GM23338 (cell line): ENCODE results near the gene PPM1L. TPM values are rescaled to one million over a fixed set of nuclear protein-coding genes. Genes with fewer than 3 reads are reported as not detected.

Experiments
- ATAC-seq: fragments of 200-7000 bp; cut with Tn5 transposase; 3 replicates; pipeline ENCODE4 v1.9.1; 2020
- DNase-seq: peaks from one replicate; pipeline ENCODE4 v3.0.0-alpha.2; 2015; ENCODE audit warnings: low spot score
- H2AFZ ChIP-seq: fragments of 200-600 bp; sonication (generic); 2 replicates; pipeline ENCODE4 v1.8.0; 2016; ENCODE audit warnings: antibody characterized with exemption, mild to moderate bottlenecking, moderate library complexity
- H3F3A ChIP-seq: fragments of 200-600 bp; sonication (generic); replicated peaks from 2 replicates; pipeline ENCODE4 v1.8.0; 2017; ENCODE audit warnings: antibody characterized with exemption, mixed run types, low read depth
- H3K27ac ChIP-seq: fragments of 200-600 bp; sonication (generic); 2 replicates; pipeline ENCODE4 v1.6.1; 2016; ENCODE audit warnings: low read depth
- H3K27me3 ChIP-seq: fragments of 200-600 bp; sonication (generic); 2 replicates; pipeline ENCODE4 v1.8.0; 2016; ENCODE audit warnings: mild to moderate bottlenecking, mixed run types, moderate library complexity; ENCODE audit not compliant: insufficient read depth
- H3K36me3 ChIP-seq: fragments of 200-600 bp; sonication (generic); 2 replicates; pipeline ENCODE4 v1.8.0; 2016; ENCODE audit warnings: mild to moderate bottlenecking; ENCODE audit not compliant: insufficient read depth
- H3K4me1 ChIP-seq: fragments of 200-600 bp; sonication (generic); 2 replicates; pipeline ENCODE4 v1.8.0; 2016; ENCODE audit warnings: mild to moderate bottlenecking, moderate library complexity; ENCODE audit not compliant: insufficient read depth
- H3K4me2 ChIP-seq: fragments of 200-600 bp; sonication (generic); 2 replicates; pipeline ENCODE4 v1.7.1; 2017; ENCODE audit warnings: mixed run types
- H3K4me3 ChIP-seq: fragments of 200-600 bp; sonication (generic); 2 replicates; pipeline ENCODE4 v1.6.1; 2016; ENCODE audit warnings: mixed run types
- H3K79me2 ChIP-seq: fragments of 200-600 bp; sonication (generic); replicated peaks from 2 replicates; pipeline ENCODE4 v1.8.0; 2017; ENCODE audit warnings: mild to moderate bottlenecking; ENCODE audit not compliant: insufficient read depth
- H3K9me2 ChIP-seq: fragments of 200-600 bp; sonication (generic); 2 replicates; pipeline ENCODE4 v1.8.0; 2017; ENCODE audit not compliant: insufficient read depth
- H4K20me1 ChIP-seq: fragments of 200-600 bp; sonication (generic); replicated peaks from 2 replicates; pipeline ENCODE4 v1.8.0; 2017; ENCODE audit warnings: mild to moderate bottlenecking; ENCODE audit not compliant: insufficient read depth
- H3K27ac Mint-ChIP-seq: 2 replicates; pipeline ENCODE4 v1.8.0; 2020; ENCODE audit warnings: inconsistent platforms, mild to moderate bottlenecking, moderate library complexity, mixed read lengths
- H3K27me3 Mint-ChIP-seq: 3 replicates; pipeline ENCODE4 v1.8.0; 2022; ENCODE audit warnings: low read depth, mild to moderate bottlenecking, moderate library complexity, mixed read lengths, inconsistent platforms; ENCODE audit not compliant: insufficient read depth, poor library complexity
- H3K36me3 Mint-ChIP-seq: 3 replicates; pipeline ENCODE4 v1.8.0; 2021; ENCODE audit warnings: low read depth, mild to moderate bottlenecking, inconsistent platforms, moderate library complexity, mixed read lengths
- H3K4me1 Mint-ChIP-seq: 3 replicates; pipeline ENCODE4 v1.8.0; 2020; ENCODE audit warnings: mild to moderate bottlenecking, inconsistent platforms, mixed read lengths
- H3K4me3 Mint-ChIP-seq: 3 replicates; pipeline ENCODE4 v1.8.0; 2021; ENCODE audit warnings: moderate library complexity, mild to moderate bottlenecking, inconsistent platforms, mixed read lengths
- H3K9me3 Mint-ChIP-seq: 3 replicates; pipeline ENCODE4 v1.8.0; 2020; ENCODE audit warnings: moderate library complexity, mild to moderate bottlenecking, inconsistent platforms, mixed read lengths
- CREB1 ChIP-seq: fragments of 250-450 bp; sonication (Bioruptor Pico); IDR thresholded peaks from 2 replicates; pipeline ENCODE4 v1.5.0; 2020; ENCODE audit warnings: low read depth, mild to moderate bottlenecking, moderate library complexity
- EZH2 ChIP-seq: fragments of 200-600 bp; sonication (generic); IDR thresholded peaks from one replicate; pipeline ENCODE4 v1.8.0; 2017; ENCODE audit warnings: antibody characterized with exemption, mild to moderate bottlenecking, low read depth; ENCODE audit not compliant: unreplicated experiment
- EZH2phosphoT487 ChIP-seq: fragments of 200-600 bp; sonication (generic); IDR thresholded peaks from one replicate; pipeline ENCODE4 v1.8.1; 2018; ENCODE audit warnings: antibody characterized with exemption; ENCODE audit not compliant: unreplicated experiment
- NANOG ChIP-seq: IDR thresholded peaks from 2 replicates; pipeline ENCODE4 v1.6.1; 2016; ENCODE audit warnings: antibody characterized with exemption, borderline replicate concordance
- POLR2AphosphoS5 ChIP-seq: IDR thresholded peaks from 2 replicates; pipeline ENCODE4 v1.6.1; 2016; ENCODE audit warnings: antibody characterized with exemption, low read depth
- STAT1 ChIP-seq: IDR thresholded peaks from one replicate; pipeline ENCODE4 v1.6.1; 2016; ENCODE audit warnings: antibody characterized with exemption; ENCODE audit not compliant: unreplicated experiment
- ZNF114 ChIP-seq: fragments of 250-450 bp; sonication (Bioruptor Pico); IDR thresholded peaks from 2 replicates; pipeline ENCODE4 v1.5.0; 2020; ENCODE audit warnings: mild to moderate bottlenecking, moderate library complexity
- polyA plus RNA-seq: library from polyadenylated mRNA; unstranded; fragments of >200 nt; fragmentation: Nextera tagmentation; extraction: Ambion mirVana; gene quantifications from 2 replicates; pipeline ENCODE4 v1.2.1, GENCODE V29; 2016
- total RNA-seq: library from RNA; depleted of rRNA; stranded (reverse); fragments of >200 nt; shearing (Covaris generic); gene quantifications from 2 replicates; pipeline ENCODE4 v1.2.3, GENCODE V29; 2014
- TF ChIP-seq, protein P1 (sequence below): IDR thresholded peaks from 2 replicates; pipeline ENCODE4 v1.6.1; 2016; ENCODE audit warnings: antibody characterized with exemption
- TF ChIP-seq, protein P2 (sequence below): IDR thresholded peaks from one replicate; pipeline ENCODE4 v1.6.1; 2018; ENCODE audit warnings: antibody characterized with exemption; ENCODE audit not compliant: unreplicated experiment
- TF ChIP-seq, protein P3 (sequence below): fragments of 250-450 bp; sonication (Bioruptor Pico); IDR thresholded peaks from 2 replicates; pipeline ENCODE4 v1.5.0; 2020; ENCODE audit warnings: mild to moderate bottlenecking, moderate library complexity
- TF ChIP-seq, protein P4 (sequence below), 2 experiments: fragments of 200-600 bp in 1 of 2; sonication (generic) in 1 of 2; conservative IDR thresholded peaks; 2 replicates each; pipeline versions ENCODE4 v1.5.1 to v1.6.1; 2016 to 2017; ENCODE audit warnings: antibody characterized with exemption in 2 of 2, low read depth in 2 of 2, mild to moderate bottlenecking in 2 of 2, moderate library complexity in 1 of 2

PPM1L gene
- total and polyA plus RNA-seq, 2 experiments from 2014 or later: 3.9 to 26.4 TPM

DNA sequence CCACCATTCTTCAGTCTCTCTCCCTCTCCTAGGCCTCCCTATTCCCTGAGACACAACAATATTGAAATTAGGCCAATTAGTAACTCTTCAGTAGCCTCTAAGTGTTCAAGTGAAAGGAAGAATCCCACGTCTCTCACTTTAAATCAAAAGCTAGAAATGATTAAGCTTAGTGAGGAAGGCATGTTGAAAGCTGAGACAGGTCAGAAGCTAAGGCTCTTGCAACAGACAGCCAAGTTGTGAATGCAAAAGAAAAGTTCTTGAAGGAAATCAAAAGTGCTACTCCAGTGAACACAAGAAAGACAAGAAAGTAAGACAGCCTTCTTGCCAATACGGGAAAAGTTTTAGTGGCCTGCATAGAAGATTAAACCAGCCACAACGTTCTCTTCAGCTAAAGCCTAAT lies 41.3 kb downstream of the PPM1L start:
- Mint-ChIP-seq H3K9me3 (no peaks in the 10 kb centered on the region), H3K4me3 (no peak overlapping the region), H3K36me3 (no peaks in the 10 kb centered on the region), H3K27ac (no peak overlapping the region), H3K4me1 (peaks cover 37% of the 10 kb centered on the region), H3K27me3 (no peaks in the 10 kb centered on the region)
- no peak overlapping the region for H2AFZ ChIP-seq
- H3K79me2 ChIP-seq: no peaks in the 10 kb centered on the region; the same call in 1 of the 2 replicates
- H3K27me3 ChIP-seq: no peaks in the 10 kb centered on the region
- no peaks in the 10 kb centered on the region for H3K9me2 ChIP-seq
- peaks cover 19% of the 10 kb centered on the region for H3K4me1 ChIP-seq
- no peak overlapping the region for H3K4me3 ChIP-seq
- H3K4me2 ChIP-seq: no peak overlapping the region
- no peaks in the 10 kb centered on the region for H3F3A ChIP-seq
- H4K20me1 ChIP-seq: 0 out of 2 replicates have a peak, but pooled peaks cover 3% of the 10 kb centered on the region
- no peaks in the 10 kb centered on the region for H3K36me3 ChIP-seq
- ATAC-seq: no peak
- DNase-seq: no peak
- H3K27ac ChIP-seq: no peak overlapping the region
- TF ChIP-seq CREB1 (CRISPR knock-in tag) (no peak), POLR2AphosphoS5 (no peak), EZH2phosphoT487 (no peak), ZNF114 (no peak), NANOG (no peak), EZH2 (no peak), STAT1 (no peak)
- TF ChIP-seq, protein P1, sequence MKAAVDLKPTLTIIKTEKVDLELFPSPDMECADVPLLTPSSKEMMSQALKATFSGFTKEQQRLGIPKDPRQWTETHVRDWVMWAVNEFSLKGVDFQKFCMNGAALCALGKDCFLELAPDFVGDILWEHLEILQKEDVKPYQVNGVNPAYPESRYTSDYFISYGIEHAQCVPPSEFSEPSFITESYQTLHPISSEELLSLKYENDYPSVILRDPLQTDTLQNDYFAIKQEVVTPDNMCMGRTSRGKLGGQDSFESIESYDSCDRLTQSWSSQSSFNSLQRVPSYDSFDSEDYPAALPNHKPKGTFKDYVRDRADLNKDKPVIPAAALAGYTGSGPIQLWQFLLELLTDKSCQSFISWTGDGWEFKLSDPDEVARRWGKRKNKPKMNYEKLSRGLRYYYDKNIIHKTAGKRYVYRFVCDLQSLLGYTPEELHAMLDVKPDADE: no peak
- TF ChIP-seq, protein P2, sequence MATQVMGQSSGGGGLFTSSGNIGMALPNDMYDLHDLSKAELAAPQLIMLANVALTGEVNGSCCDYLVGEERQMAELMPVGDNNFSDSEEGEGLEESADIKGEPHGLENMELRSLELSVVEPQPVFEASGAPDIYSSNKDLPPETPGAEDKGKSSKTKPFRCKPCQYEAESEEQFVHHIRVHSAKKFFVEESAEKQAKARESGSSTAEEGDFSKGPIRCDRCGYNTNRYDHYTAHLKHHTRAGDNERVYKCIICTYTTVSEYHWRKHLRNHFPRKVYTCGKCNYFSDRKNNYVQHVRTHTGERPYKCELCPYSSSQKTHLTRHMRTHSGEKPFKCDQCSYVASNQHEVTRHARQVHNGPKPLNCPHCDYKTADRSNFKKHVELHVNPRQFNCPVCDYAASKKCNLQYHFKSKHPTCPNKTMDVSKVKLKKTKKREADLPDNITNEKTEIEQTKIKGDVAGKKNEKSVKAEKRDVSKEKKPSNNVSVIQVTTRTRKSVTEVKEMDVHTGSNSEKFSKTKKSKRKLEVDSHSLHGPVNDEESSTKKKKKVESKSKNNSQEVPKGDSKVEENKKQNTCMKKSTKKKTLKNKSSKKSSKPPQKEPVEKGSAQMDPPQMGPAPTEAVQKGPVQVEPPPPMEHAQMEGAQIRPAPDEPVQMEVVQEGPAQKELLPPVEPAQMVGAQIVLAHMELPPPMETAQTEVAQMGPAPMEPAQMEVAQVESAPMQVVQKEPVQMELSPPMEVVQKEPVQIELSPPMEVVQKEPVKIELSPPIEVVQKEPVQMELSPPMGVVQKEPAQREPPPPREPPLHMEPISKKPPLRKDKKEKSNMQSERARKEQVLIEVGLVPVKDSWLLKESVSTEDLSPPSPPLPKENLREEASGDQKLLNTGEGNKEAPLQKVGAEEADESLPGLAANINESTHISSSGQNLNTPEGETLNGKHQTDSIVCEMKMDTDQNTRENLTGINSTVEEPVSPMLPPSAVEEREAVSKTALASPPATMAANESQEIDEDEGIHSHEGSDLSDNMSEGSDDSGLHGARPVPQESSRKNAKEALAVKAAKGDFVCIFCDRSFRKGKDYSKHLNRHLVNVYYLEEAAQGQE: no peak
- TF ChIP-seq, protein P3, sequence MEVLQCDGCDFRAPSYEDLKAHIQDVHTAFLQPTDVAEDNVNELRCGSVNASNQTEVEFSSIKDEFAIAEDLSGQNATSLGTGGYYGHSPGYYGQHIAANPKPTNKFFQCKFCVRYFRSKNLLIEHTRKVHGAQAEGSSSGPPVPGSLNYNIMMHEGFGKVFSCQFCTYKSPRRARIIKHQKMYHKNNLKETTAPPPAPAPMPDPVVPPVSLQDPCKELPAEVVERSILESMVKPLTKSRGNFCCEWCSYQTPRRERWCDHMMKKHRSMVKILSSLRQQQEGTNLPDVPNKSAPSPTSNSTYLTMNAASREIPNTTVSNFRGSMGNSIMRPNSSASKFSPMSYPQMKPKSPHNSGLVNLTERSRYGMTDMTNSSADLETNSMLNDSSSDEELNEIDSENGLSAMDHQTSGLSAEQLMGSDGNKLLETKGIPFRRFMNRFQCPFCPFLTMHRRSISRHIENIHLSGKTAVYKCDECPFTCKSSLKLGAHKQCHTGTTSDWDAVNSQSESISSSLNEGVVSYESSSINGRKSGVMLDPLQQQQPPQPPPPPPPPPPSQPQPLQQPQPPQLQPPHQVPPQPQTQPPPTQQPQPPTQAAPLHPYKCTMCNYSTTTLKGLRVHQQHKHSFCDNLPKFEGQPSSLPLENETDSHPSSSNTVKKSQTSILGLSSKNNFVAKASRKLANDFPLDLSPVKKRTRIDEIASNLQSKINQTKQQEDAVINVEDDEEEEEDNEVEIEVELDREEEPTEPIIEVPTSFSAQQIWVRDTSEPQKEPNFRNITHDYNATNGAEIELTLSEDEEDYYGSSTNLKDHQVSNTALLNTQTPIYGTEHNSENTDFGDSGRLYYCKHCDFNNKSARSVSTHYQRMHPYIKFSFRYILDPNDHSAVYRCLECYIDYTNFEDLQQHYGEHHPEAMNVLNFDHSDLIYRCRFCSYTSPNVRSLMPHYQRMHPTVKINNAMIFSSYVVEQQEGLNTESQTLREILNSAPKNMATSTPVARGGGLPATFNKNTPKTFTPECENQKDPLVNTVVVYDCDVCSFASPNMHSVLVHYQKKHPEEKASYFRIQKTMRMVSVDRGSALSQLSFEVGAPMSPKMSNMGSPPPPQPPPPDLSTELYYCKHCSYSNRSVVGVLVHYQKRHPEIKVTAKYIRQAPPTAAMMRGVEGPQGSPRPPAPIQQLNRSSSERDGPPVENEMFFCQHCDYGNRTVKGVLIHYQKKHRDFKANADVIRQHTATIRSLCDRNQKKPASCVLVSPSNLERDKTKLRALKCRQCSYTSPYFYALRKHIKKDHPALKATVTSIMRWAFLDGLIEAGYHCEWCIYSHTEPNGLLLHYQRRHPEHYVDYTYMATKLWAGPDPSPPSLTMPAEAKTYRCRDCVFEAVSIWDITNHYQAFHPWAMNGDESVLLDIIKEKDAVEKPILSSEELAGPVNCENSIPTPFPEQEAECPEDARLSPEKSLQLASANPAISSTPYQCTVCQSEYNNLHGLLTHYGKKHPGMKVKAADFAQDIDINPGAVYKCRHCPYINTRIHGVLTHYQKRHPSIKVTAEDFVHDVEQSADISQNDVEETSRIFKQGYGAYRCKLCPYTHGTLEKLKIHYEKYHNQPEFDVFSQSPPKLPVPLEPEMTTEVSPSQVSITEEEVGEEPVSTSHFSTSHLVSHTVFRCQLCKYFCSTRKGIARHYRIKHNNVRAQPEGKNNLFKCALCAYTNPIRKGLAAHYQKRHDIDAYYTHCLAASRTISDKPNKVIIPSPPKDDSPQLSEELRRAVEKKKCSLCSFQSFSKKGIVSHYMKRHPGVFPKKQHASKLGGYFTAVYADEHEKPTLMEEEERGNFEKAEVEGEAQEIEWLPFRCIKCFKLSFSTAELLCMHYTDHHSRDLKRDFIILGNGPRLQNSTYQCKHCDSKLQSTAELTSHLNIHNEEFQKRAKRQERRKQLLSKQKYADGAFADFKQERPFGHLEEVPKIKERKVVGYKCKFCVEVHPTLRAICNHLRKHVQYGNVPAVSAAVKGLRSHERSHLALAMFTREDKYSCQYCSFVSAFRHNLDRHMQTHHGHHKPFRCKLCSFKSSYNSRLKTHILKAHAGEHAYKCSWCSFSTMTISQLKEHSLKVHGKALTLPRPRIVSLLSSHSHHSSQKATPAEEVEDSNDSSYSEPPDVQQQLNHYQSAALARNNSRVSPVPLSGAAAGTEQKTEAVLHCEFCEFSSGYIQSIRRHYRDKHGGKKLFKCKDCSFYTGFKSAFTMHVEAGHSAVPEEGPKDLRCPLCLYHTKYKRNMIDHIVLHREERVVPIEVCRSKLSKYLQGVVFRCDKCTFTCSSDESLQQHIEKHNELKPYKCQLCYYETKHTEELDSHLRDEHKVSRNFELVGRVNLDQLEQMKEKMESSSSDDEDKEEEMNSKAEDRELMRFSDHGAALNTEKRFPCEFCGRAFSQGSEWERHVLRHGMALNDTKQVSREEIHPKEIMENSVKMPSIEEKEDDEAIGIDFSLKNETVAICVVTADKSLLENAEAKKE (CRISPR knock-in tag): no peak
- TF ChIP-seq, protein P4, sequence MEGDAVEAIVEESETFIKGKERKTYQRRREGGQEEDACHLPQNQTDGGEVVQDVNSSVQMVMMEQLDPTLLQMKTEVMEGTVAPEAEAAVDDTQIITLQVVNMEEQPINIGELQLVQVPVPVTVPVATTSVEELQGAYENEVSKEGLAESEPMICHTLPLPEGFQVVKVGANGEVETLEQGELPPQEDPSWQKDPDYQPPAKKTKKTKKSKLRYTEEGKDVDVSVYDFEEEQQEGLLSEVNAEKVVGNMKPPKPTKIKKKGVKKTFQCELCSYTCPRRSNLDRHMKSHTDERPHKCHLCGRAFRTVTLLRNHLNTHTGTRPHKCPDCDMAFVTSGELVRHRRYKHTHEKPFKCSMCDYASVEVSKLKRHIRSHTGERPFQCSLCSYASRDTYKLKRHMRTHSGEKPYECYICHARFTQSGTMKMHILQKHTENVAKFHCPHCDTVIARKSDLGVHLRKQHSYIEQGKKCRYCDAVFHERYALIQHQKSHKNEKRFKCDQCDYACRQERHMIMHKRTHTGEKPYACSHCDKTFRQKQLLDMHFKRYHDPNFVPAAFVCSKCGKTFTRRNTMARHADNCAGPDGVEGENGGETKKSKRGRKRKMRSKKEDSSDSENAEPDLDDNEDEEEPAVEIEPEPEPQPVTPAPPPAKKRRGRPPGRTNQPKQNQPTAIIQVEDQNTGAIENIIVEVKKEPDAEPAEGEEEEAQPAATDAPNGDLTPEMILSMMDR (conservative IDR thresholded peaks at IDR 0.05; ENCODE audit: low read depth in 2 of 2): no peak
